Measurements from ENCODE around the gene PIP4P1.
A peak's percentile ranks its signal among the peaks of the same experiment; 100 is the strongest.
"Not testable (repeated sequence)": the region's sequence is repeated elsewhere in the genome, so short reads cannot be mapped to it uniquely, and the experiment has no call there.

The PIP4P1 gene

GRCh38 chr14:20461225-20462141 lies at the start of gene PIP4P1:
PIP4P1 (minus strand) TSS chr14:20461434; CDS start chr14:20461325, 109 bp downstream.
- DNase-seq (ENCODE audit: low read depth) = peak; percentile 97

GRCh38 chr14:20508367-20508766 lies 47.1 kb upstream of the PIP4P1 start:
- no peak for DNase-seq (ENCODE audit: low read depth)

DNA sequence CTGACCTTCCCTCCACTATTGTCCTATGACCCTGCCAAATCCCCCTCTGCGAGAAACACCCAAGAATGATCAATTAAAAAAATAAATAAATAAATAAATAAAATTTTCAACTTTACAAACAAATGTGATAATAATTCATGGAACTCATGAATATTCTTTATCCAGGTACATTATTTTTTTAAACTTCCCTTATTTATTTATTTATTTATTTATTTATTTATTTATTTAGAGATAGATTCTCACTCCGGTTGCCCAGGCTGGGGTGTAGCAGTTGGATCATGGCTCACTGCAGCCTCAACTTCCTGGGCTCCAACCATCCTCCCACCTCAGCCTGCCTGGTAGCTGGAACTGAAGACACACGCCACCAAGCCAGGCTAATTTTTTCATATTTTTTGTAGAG lies 46.3 kb upstream of the PIP4P1 start:
- not testable (repeated sequence) for DNase-seq (ENCODE audit: low read depth)

DNA sequence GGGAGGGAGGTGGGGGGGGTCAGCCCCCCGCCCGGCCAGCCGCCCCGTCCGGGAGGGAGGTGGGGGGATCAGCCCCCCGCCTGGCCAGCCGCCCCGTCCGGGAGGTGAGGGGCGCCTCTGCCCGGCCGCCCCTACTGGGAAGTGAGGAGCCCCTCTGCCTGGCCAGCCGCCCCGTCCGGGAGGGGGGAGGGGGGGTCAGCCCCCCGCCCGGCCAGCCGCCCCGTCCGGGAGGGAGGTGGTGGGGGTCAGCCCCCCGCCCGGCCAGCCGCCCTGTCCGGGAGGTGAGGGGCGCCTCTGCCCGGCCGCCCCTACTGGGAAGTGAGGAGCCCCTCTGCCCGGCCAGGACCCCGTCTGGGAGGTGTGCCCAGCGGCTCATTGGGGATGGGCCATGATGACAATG lies 45.5 kb upstream of the PIP4P1 start:
- not testable (repeated sequence) for DNase-seq (ENCODE audit: low read depth)

- DNase-seq (ENCODE audit: low read depth) = not testable (repeated sequence)
Measured at GRCh38 chr14:20506276-20506675, 45.0 kb upstream of the PIP4P1 start.

- no peak for DNase-seq (ENCODE audit: low read depth)
Measured at GRCh38 chr14:20503898-20504297, 42.7 kb upstream of the PIP4P1 start.

DNA sequence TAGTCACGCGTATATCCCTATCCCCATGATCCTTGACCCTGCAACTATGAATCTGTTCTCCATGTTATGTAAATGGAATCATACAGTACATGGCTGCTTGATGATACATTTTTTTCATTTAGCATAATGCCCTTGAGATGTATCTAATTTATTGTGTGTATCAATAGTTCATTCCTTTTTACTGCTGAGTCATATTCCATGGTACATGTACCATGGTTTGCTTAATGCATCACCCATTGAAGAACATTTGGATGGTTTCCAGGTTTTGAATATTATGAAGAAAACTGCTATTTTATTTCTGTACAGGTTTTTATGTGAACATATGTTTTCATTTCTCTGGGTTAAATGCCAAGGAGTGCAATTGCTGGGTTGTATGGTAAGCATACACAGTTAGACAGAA lies 40.1 kb upstream of the PIP4P1 start:
- DNase-seq (ENCODE audit: low read depth) = no peak

DNA sequence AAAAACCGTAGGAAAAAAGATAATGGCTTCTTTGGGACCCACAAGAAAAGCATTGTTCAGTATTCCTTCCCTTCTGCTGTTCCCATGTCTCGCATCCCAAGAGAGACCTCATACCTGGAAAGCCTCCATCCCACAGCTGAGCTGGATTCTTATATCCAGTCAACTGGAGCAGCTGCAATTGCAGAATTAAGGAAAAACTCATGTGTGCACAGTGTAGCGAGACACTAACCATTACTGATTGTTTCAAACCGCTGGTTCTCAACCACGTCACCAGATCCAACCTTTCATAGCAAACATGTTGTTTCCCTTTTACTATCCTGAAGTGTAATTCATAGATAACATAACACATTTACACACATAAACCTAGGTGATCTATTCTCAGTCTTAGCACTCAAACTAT lies 38.6 kb upstream of the PIP4P1 start:
- DNase-seq (ENCODE audit: low read depth) = no peak

- DNase-seq (ENCODE audit: low read depth) = no peak
Measured at GRCh38 chr14:20499108-20499507, 37.9 kb upstream of the PIP4P1 start.

GRCh38 chr14:20498622-20499021 lies 37.4 kb upstream of the PIP4P1 start:
- no peak for DNase-seq (ENCODE audit: low read depth)

- DNase-seq (ENCODE audit: low read depth) = no peak
Measured at GRCh38 chr14:20494935-20495766, 33.9 kb upstream of the PIP4P1 start.

DNA sequence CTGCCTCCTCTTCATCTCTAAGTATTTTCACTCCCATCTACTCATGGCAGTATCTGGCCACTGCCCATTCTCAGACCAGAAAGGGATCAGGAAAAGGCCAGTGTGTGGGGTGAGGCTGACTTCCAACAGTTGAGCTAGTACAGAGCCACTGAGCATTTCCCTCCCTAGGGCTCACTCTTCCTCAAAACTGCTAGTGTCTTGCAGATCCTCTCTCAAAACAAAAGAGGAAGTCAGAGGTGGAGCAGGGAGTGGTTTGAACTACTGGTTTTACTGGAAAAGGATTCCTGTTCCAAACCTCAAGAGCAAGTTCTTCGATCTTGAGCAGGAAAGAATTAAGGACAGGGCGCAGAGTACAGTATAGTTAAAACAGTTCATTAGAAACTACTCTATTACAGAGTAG lies 32.4 kb upstream of the PIP4P1 start:
- DNase-seq (ENCODE audit: low read depth) = no peak

GRCh38 chr14:20492486-20492885 lies 31.3 kb upstream of the PIP4P1 start:
- DNase-seq (ENCODE audit: low read depth) = no peak

GRCh38 chr14:20490563-20490962 lies 29.3 kb upstream of the PIP4P1 start:
- DNase-seq (ENCODE audit: low read depth) = no peak

DNA sequence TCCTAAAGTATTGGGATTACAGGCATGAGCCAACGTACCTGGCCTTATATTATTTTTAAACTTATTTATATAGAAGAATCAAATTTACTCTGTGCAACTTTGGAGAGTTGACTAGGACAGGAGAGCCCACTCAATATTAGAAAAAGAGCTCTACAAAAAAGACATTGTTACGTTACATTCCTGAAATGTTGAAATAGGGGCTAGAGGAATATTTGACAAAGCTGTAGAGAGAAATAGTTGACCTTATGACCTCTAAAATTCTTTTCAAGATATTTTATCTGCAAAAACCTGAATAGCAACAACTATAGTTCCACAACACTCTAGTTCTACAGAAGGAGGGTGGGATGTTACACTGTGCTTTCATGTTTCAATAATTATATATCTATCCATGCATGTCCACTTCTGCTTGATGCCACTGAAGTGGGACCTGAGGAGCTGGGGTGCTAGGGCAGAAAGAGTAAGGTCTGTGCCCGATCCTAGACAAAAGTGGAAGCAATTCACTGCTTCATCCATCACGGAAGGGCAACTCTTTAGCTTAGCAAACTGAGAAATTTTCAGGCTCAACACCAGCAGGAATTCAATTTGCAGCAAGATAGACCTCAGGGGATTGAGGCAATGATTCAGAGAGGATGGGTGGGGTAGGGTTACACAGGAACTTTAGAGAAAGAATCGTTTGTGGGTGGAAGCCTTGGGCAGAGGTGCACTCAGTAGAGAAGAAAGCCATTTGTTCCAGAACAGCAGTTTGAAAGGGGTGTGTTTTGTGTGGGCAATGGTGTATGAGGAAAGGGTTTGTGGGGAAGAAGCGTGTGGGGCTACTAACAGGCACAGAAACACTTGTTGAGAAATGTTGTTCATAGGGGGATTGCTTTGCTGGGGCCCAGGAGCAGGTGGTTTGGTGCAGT lies 28.1 kb upstream of the PIP4P1 start:
- DNase-seq (ENCODE audit: low read depth) = no peak

- DNase-seq (ENCODE audit: low read depth) = no peak
Measured at GRCh38 chr14:20487396-20487725, 26.1 kb upstream of the PIP4P1 start.

- DNase-seq (ENCODE audit: low read depth) = no peak
Measured at GRCh38 chr14:20486684-20487395, 25.6 kb upstream of the PIP4P1 start.

DNA sequence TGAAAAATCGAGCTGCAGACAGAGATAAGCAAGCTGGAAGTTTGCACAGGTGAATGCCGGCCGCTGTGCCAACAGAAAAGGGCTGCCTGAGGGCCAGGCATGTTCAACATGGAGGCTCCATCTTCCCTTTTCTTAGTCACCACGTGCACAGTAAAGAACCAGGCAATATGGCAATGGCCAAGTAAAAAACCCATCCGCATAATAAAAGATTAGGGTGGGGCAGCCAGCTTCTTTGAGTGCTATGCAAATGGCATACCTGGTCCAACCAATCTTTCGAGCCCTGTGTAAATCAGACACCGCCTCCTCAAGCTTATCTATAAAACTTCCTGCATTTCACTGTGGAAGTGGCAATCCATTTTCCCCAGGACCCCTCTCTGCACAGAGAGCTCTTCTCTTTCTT lies 24.7 kb upstream of the PIP4P1 start:
- no peak for DNase-seq (ENCODE audit: low read depth)

GRCh38 chr14:20482382-20482781 lies 21.1 kb upstream of the PIP4P1 start:
- no peak for DNase-seq (ENCODE audit: low read depth)

- no peak for DNase-seq (ENCODE audit: low read depth)
Measured at GRCh38 chr14:20478894-20479293, 17.7 kb upstream of the PIP4P1 start.

DNA sequence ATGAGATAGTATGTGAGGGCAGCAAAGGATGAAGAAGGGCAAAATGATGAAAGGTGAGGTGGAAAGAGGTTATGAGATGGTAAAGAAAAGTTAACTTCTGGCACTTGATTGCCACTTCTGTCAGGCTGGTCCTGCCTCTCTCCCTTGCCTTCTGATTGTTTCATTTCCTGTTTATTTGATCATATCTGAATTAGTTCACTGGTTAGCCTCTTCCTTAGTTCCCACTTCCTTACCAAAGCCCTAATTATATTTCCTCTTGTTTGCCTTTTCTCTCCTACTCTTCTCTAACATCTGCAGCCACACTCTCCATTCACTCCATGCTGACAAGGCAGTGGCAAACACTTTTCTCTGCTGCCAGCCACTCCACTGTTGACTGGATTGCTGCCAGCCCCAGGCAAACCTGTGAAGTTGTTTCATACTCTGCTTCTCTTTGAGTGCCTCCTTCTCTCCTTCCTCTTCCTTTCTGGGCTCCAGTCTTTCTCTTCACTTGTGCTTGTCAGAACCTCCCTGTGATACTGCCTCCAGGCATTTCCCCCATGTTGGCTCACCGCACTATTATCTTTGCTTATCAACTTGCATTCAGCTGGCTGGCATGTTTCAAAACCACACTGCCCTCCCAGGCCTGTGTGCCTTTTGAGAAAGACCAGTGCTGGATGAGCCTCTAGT lies 16.1 kb upstream of the PIP4P1 start:
- DNase-seq (ENCODE audit: low read depth) = no peak

Measured in activated T-helper 9 cell treated with anti-CD3 and anti-CD28 coated beads, Interleukin-2, amount 50 U/mL, for 16 hours (primary cell).